ENCODE results near the gene CHERP.
A peak's percentile ranks its signal among the peaks of the same experiment; 100 is the strongest.
"Not testable (repeated sequence)": the region's sequence is repeated elsewhere in the genome, so short reads cannot be mapped to it uniquely, and the experiment has no call there.

The CHERP gene

GRCh38 chr19:16486476-16486875, 55.8 kb downstream of the CHERP start:
- not testable (repeated sequence) for H3K9me3 ChIP-seq (ENCODE audit: control insufficient read depth in 1 of 2, low read length in 2 of 2); H3K27ac ChIP-seq (ENCODE audit: low read length); H3K36me3 ChIP-seq (ENCODE audit: control insufficient read depth in 1 of 2, insufficient read depth in 2 of 2, low read length in 2 of 2); H3K27me3 ChIP-seq (ENCODE audit: low read depth, low read length); H3K4me1 ChIP-seq (ENCODE audit: control insufficient read depth in 1 of 2, insufficient read depth in 2 of 2, low read length in 2 of 2); H3K4me3 ChIP-seq (ENCODE audit: low read depth in 1 of 2, low read length in 2 of 2)

GRCh38 chr19:16482745-16483144, 59.5 kb downstream of the CHERP start:
- Histone ChIP-seq H3K4me3 (ENCODE audit: low read depth in 1 of 2, low read length in 2 of 2) (no peak overlapping the region), H3K36me3 (ENCODE audit: control insufficient read depth in 1 of 2, insufficient read depth in 2 of 2, low read length in 2 of 2) (no peaks in the 10 kb centered on the region), H3K27ac (ENCODE audit: low read length) (no peak overlapping the region), H3K4me1 (ENCODE audit: control insufficient read depth in 1 of 2, insufficient read depth in 2 of 2, low read length in 2 of 2) (no peaks in the 10 kb centered on the region), H3K9me3 (ENCODE audit: control insufficient read depth in 1 of 2, low read length in 2 of 2) (no peaks in the 10 kb centered on the region), H3K27me3 (ENCODE audit: low read depth, low read length) (no peaks in the 10 kb centered on the region)

- H3K27ac ChIP-seq (ENCODE audit: low read length) = no peak overlapping the region
- H3K9me3 ChIP-seq (ENCODE audit: control insufficient read depth in 1 of 2, low read length in 2 of 2) = no peaks in the 10 kb centered on the region
- H3K4me3 ChIP-seq (ENCODE audit: low read depth in 1 of 2, low read length in 2 of 2) = no peak overlapping the region
- no peaks in the 10 kb centered on the region for H3K4me1 ChIP-seq (ENCODE audit: control insufficient read depth in 1 of 2, insufficient read depth in 2 of 2, low read length in 2 of 2)
- no peaks in the 10 kb centered on the region for H3K27me3 ChIP-seq (ENCODE audit: low read depth, low read length)
- H3K36me3 ChIP-seq (ENCODE audit: control insufficient read depth in 1 of 2, insufficient read depth in 2 of 2, low read length in 2 of 2) = no peaks in the 10 kb centered on the region
Measured at GRCh38 chr19:16477311-16477710, 64.9 kb downstream of the CHERP start.

- no peaks in the 10 kb centered on the region for H3K36me3 ChIP-seq (ENCODE audit: control insufficient read depth in 1 of 2, insufficient read depth in 2 of 2, low read length in 2 of 2)
- no peak overlapping the region for H3K4me3 ChIP-seq (ENCODE audit: low read depth in 1 of 2, low read length in 2 of 2)
- no peak overlapping the region for H3K27ac ChIP-seq (ENCODE audit: low read length)
- no peaks in the 10 kb centered on the region for H3K27me3 ChIP-seq (ENCODE audit: low read depth, low read length)
- H3K9me3 ChIP-seq (ENCODE audit: control insufficient read depth in 1 of 2, low read length in 2 of 2) = no peaks in the 10 kb centered on the region
- no peaks in the 10 kb centered on the region for H3K4me1 ChIP-seq (ENCODE audit: control insufficient read depth in 1 of 2, insufficient read depth in 2 of 2, low read length in 2 of 2)
Measured at GRCh38 chr19:16476401-16476800, 65.8 kb downstream of the CHERP start.

GRCh38 chr19:16473875-16474392, 68.3 kb downstream of the CHERP start:
- H3K4me1 ChIP-seq (ENCODE audit: control insufficient read depth in 1 of 2, insufficient read depth in 2 of 2, low read length in 2 of 2) = peaks cover 6 to 20% of the 10 kb centered on the region in 2 donors
- no peaks in the 10 kb centered on the region for H3K27me3 ChIP-seq (ENCODE audit: low read depth, low read length)
- H3K4me3 ChIP-seq (ENCODE audit: low read depth in 1 of 2, low read length in 2 of 2) = no peak overlapping the region
- H3K9me3 ChIP-seq (ENCODE audit: control insufficient read depth in 1 of 2, low read length in 2 of 2) = no peaks in the 10 kb centered on the region
- no peak overlapping the region for H3K27ac ChIP-seq (ENCODE audit: low read length)
- no peaks in the 10 kb centered on the region for H3K36me3 ChIP-seq (ENCODE audit: control insufficient read depth in 1 of 2, insufficient read depth in 2 of 2, low read length in 2 of 2)

GRCh38 chr19:16472992-16473391, 69.2 kb downstream of the CHERP start:
- no peaks in the 10 kb centered on the region for H3K9me3 ChIP-seq (ENCODE audit: control insufficient read depth in 1 of 2, low read length in 2 of 2)
- no peak overlapping the region for H3K27ac ChIP-seq (ENCODE audit: low read length)
- H3K4me3 ChIP-seq (ENCODE audit: low read depth in 1 of 2, low read length in 2 of 2) = no peak overlapping the region
- no peaks in the 10 kb centered on the region for H3K27me3 ChIP-seq (ENCODE audit: low read depth, low read length)
- H3K36me3 ChIP-seq (ENCODE audit: control insufficient read depth in 1 of 2, insufficient read depth in 2 of 2, low read length in 2 of 2) = no peaks in the 10 kb centered on the region
- H3K4me1 ChIP-seq (ENCODE audit: control insufficient read depth in 1 of 2, insufficient read depth in 2 of 2, low read length in 2 of 2) = peaks cover 6 to 20% of the 10 kb centered on the region in 2 donors

GRCh38 chr19:16472559-16472899, 69.7 kb downstream of the CHERP start:
- H3K27me3 ChIP-seq (ENCODE audit: low read depth, low read length); H3K9me3 ChIP-seq (ENCODE audit: control insufficient read depth in 1 of 2, low read length in 2 of 2); H3K27ac ChIP-seq (ENCODE audit: low read length); H3K36me3 ChIP-seq (ENCODE audit: control insufficient read depth in 1 of 2, insufficient read depth in 2 of 2, low read length in 2 of 2): not testable (repeated sequence)
- peaks cover 6 to 24% of the 10 kb centered on the region in 2 donors for H3K4me1 ChIP-seq (ENCODE audit: control insufficient read depth in 1 of 2, insufficient read depth in 2 of 2, low read length in 2 of 2)
- peak overlapping the region in 1 of 2 donors; percentile 92 for H3K4me3 ChIP-seq (ENCODE audit: low read depth in 1 of 2, low read length in 2 of 2)

- no peaks in the 10 kb centered on the region for H3K36me3 ChIP-seq (ENCODE audit: control insufficient read depth in 1 of 2, insufficient read depth in 2 of 2, low read length in 2 of 2)
- peaks cover 6 to 24% of the 10 kb centered on the region in 2 donors for H3K4me1 ChIP-seq (ENCODE audit: control insufficient read depth in 1 of 2, insufficient read depth in 2 of 2, low read length in 2 of 2)
- H3K27ac ChIP-seq (ENCODE audit: low read length) = peak overlapping the region; percentile 31
Measured at GRCh38 chr19:16470911-16471811, 71.1 kb downstream of the CHERP start.

GRCh38 chr19:16470541-16470910, 71.7 kb downstream of the CHERP start:
- peak overlapping the region; percentile 88 to 92 for H3K4me3 ChIP-seq (ENCODE audit: low read depth in 1 of 2, low read length in 2 of 2)
- H3K27me3 ChIP-seq (ENCODE audit: low read depth, low read length) = no peaks in the 10 kb centered on the region
- H3K36me3 ChIP-seq (ENCODE audit: control insufficient read depth in 1 of 2, insufficient read depth in 2 of 2, low read length in 2 of 2) = no peaks in the 10 kb centered on the region
- H3K27ac ChIP-seq (ENCODE audit: low read length) = no peak overlapping the region
- H3K9me3 ChIP-seq (ENCODE audit: control insufficient read depth in 1 of 2, low read length in 2 of 2) = no peaks in the 10 kb centered on the region
- H3K4me1 ChIP-seq (ENCODE audit: control insufficient read depth in 1 of 2, insufficient read depth in 2 of 2, low read length in 2 of 2) = peaks cover 6 to 24% of the 10 kb centered on the region in 2 donors

More at GRCh38 chr19:16470911-16471811, 71.1 kb downstream of the CHERP start:
- H3K4me3 ChIP-seq (ENCODE audit: low read depth in 1 of 2, low read length in 2 of 2) = peak overlapping the region; percentile 88 to 92
- no peaks in the 10 kb centered on the region for H3K9me3 ChIP-seq (ENCODE audit: control insufficient read depth in 1 of 2, low read length in 2 of 2)
- H3K27me3 ChIP-seq (ENCODE audit: low read depth, low read length) = no peaks in the 10 kb centered on the region

Data from muscle layer of duodenum (tissue), 2 donors.